GM21786 (cell line): Measurements from ENCODE around the gene MTA1.

Experiments used
- ATAC-seq: cut with Tn5 transposase; IDR thresholded peaks from one replicate; pipeline ENCODE4 v1.9.1; 2021; ENCODE audit not compliant: unreplicated experiment

MTA1 gene

GRCh38 chr14:105442125-105442524 lies 22.5 kb downstream of the MTA1 start:
- no peak for ATAC-seq

- ATAC-seq, result no peak
Measured at GRCh38 chr14:105442834-105443233, 23.2 kb downstream of the MTA1 start.

DNA sequence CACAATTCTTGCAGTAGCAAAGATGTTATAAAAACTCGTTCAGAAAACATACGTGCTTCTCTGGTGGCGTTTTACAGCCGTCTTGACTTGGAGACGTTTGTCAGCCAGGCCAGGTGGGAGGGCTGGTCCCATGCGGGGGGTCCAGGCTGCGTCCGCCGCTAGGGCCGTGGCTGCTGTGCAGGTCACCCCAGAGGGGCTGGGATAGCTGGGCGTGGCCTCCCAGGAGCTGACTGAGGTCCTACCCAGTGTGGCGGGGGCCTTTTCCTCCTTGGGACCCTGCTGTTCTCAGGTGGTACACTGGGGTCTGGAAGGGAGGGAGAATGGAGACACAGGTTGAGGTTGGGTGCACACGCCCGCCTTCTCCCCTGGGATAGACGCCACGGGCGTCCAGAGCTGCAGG lies 25.2 kb downstream of the MTA1 start:
- ATAC-seq, result no peak

- ATAC-seq, result no peak
Measured at GRCh38 chr14:105445290-105445689, 25.7 kb downstream of the MTA1 start.

GRCh38 chr14:105445901-105446845 lies 26.5 kb downstream of the MTA1 start:
- no peak for ATAC-seq

GRCh38 chr14:105446971-105447370 lies 27.3 kb downstream of the MTA1 start:
- no peak for ATAC-seq

DNA sequence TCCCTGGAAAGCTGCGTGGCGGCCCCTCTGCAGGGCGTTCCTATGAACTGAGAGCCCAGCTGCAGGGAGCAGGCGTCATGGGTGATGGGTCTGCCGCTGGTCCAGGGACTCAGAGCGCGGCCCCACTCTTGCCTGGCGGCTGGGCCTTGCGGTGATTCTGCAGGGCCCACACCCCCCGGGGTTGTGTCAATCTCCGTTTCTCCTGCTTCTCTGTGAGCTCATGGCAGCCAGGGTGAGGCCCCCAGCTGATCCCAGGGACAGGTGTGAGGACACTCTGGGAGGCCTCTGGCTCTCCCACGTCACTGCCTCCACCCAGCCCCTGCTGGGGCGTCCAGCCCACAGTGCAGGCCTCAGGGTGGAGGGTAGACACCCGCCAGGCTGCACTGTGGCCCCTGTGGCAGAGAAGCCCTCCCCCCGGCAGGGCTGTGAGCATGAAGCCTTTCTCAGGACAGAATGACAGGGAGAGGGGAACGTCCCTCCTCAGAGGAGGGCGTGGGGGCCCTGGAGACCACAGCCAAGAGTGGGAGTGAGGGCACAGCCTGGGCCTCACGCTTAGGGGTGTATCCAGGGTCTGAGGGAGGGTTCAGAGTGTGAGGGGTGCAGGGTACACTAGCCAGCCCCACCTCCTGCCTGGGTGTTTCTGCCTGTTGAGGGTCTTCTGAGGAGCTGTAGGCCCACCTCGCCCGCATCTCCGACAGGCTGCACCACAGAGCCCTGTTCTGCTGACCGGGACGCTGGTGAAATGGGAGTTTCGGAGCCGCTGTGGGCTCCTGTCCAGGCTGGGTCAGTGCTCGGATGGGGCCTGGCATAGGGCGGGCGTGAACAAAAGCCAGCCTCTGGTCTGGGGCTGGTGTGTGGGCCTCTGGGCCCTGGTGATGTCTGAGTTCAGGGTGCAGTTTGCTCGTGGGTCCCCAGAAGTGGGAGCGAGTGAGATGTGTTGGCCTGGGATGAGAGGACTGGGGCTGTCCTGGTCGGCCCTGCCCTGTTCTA lies 28.3 kb downstream of the MTA1 start:
- no peak for ATAC-seq

- ATAC-seq, result no peak
Measured at GRCh38 chr14:105448706-105449111, 29.1 kb downstream of the MTA1 start.

DNA sequence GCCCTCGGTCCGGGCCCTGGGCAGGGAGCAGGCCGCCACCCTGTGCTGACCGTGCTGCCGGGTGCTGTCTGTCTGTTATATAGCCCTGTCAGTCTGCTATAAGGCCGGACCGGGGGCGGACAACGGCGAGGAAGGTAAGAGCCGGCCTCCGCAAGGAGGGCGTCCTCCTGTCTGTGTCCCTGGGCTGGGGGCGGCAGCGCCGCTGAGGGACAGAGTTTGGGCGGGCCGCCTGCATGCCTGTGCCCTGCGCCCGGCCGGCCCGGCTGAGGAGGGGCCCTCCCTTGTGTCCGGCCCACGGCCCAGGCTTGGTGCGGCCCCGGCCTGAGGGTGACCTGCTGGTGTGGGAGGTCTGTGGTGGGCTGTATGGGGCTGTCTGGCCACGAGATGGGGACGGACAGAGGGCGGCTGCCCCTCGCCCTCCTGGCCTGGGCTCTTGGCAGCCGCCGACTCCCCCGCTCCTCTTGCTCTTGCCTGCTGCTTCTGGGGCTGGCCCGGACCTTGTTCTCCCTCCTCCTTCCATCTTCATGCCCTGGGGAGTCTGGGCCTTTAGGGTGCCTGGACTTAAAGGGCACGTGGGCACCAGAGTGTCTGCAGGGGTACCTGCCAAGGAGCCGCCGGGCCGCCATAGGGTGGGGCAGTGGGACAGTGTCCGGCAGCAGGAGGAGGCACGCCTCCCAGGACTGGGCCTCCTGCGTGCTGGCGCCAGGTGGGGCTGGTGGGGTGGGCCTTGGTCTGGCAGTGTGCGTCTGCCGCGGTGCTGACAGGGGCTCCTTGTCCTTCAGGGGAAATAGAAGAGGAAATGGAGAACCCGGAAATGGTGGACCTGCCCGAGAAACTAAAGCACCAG lies 29.9 kb downstream of the MTA1 start:
- ATAC-seq, result no peak

- no peak for ATAC-seq
Measured at GRCh38 chr14:105450123-105450505, 30.5 kb downstream of the MTA1 start.

- ATAC-seq, result no peak
Measured at GRCh38 chr14:105450864-105451720, 31.5 kb downstream of the MTA1 start.

DNA sequence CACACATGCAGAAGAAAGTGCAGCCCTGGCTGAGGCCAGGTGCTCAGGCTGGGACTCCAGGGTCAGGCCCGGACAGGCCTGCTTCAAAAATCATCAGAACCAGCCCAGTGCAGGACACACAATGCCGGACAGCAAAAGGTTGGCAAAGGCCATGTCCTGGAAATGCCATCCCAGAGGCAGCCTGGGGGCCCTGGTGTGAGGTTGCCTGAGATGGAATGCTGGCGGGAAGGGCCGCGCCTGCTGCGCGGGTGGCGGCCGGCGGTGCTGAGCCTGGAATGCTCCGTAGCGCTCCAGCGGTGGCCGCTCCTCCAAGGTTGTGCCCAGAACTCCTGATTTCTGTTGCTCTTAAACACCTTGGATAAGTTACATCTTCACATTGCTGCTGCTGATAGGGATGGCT lies 33.3 kb downstream of the MTA1 start:
- ATAC-seq, result no peak

GRCh38 chr14:105453847-105454246 lies 34.2 kb downstream of the MTA1 start:
- ATAC-seq, result no peak

GRCh38 chr14:105455086-105455640 lies 35.5 kb downstream of the MTA1 start:
- ATAC-seq, result no peak

DNA sequence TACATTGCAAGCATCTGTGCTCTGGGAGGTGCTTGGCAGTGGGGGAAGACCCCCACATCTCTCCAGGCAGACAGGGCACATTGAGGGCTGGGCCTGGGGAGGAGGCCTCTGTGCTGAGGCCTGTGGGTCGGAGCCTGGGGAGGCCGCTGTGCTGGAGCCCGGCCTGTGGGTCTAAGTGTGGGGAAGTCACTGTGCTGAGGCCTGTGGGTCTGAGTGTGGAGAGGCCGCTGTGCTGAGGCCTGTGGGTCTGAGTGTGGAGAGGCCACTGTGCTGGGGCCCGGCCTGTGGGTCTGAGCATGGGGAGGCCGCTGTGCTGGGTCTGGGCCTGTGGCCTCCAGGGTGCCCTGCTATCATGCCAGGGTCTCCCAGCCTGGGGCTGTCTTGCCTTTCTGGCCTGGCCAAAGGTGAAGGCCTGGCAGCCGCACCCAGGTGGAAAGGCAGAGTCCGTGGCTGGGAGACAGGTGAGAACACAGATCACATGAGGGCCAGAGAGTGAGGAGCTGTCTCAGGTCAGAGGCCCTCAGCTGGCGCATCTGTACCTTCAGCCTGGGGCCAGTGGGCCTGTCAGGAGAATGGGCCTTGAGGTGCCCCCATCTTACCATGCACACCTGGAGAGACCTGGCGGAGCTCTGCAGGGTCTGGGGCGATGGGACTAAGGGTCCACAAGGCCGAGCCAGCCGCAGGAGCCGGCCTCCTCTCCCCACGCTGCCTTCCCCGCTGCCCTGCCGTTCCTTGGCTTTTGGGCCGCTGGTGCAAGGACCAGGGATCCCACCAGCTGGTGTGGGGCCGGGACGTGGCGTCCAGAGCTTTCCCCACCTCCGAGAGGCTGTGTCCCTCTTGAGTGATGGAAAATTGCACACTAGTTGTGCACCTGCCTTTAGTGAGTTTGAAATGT lies 36.4 kb downstream of the MTA1 start:
- ATAC-seq, result no peak

DNA sequence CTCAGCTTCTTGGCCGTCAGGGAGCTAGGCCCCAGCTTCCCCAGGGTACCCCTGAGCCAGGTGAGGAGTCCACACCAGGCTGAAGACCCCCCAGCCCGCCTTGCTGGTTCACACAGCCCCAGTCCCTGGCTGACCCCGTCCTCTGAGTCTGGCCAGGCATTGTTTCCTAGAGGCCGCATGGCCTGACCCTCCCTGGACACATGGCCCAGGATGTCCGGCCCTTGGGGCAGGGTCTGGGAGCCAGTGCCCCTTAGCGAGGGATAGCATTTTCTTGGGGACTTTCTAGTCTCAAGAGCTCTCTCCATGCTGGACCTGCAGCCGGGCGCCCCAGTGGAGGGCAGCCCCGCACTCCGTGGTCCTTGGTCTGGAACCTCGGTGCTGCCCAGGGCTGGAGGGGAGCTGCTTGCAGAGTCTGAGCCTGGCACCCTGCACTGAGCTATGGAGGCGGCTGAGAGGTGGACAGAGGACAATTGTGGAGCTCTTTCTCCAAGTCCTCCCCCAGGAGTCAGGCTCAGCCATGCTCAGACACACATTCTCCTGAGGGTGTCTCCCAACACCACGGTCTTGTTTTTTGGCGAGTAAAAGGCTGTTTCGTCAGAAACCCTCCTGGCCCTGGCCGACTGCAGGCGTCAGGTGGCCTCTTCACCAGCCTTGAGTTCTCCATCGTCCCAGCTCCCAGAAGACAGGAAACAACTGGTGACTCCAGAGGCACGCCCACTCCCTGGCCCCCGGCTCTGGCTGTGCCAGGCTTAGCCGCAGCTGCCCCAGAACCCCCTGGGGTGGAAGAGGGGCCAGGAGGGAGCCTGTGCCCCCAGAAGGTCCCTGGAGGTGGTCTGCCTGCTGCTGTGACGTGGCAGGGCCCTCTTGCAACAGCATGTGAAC lies 37.4 kb downstream of the MTA1 start:
- no peak for ATAC-seq

DNA sequence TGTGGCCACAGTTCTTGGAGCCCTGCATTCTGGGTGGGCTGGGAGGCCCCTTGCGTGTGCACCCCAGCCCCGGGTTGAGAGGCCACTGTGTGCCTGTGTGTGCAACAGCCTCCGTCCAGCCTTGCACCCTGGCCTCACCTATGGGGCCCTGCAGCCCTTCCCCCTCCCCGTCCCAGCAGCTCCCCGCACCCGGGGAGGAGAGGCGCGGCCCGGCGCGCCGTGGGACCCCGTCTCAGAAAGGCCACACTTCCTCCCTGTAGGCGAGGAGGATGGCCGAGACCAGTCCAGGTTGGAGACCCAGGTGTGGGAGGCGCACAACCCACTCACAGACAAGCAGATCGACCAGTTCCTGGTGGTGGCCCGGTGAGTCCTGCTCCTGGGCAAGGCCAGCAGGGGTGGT lies 38.4 kb downstream of the MTA1 start:
- no peak for ATAC-seq

- no peak for ATAC-seq
Measured at GRCh38 chr14:105458571-105458970, 38.9 kb downstream of the MTA1 start.
